ENCODE measurements around the gene ENTPD2.
A peak's percentile ranks its signal among the peaks of the same experiment; 100 is the strongest.

Gene ENTPD2

GRCh38 chr9:137021979-137022661 lies 31.7 kb downstream of the ENTPD2 start:
- H2AK5ac ChIP-seq (ENCODE audit: low read length) = no peak overlapping the region
- no peaks in the 10 kb centered on the region for H3K36me3 ChIP-seq (ENCODE audit: control insufficient read depth, insufficient read depth, low read length)
- H3K18ac ChIP-seq (ENCODE audit: low read length) = no peak overlapping the region
- H3K23ac ChIP-seq (ENCODE audit: low read length) = no peak overlapping the region
- no peak overlapping the region for H3K27ac ChIP-seq (ENCODE audit: low read depth, low read length)
- H2BK15ac ChIP-seq (replicated peaks; ENCODE audit: low read depth) = no peak overlapping the region
- H3K56ac ChIP-seq (ENCODE audit: low read length) = no peak overlapping the region
- H2BK120ac ChIP-seq (ENCODE audit: low read depth, low read length) = no peak overlapping the region
- no peaks in the 10 kb centered on the region for H3K79me1 ChIP-seq (ENCODE audit: low read length)
- H3K9ac ChIP-seq (ENCODE audit: low read length) = no peak overlapping the region
- peak; percentile 93 for DNase-seq
- H3K4ac ChIP-seq (ENCODE audit: low read depth, low read length) = no peak overlapping the region
- WGBS (ENCODE audit: extremely low coverage, insufficient coverage, low lambda C conversion rate) = no CpG with 5 or more reads among the region's 30 CpGs
- no peaks in the 10 kb centered on the region for H3K4me1 ChIP-seq (ENCODE audit: control insufficient read depth, low read depth, low read length)
- no peak overlapping the region for H3K4me3 ChIP-seq (ENCODE audit: low read length)
- no peaks in the 10 kb centered on the region for H3K27me3 ChIP-seq (ENCODE audit: insufficient read depth, low read length, poor library complexity)
- H2BK5ac ChIP-seq (ENCODE audit: low read length) = no peak overlapping the region
- H3K79me2 ChIP-seq (ENCODE audit: control insufficient read depth, insufficient read depth, low read length) = no peaks in the 10 kb centered on the region
- H3K4me2 ChIP-seq (ENCODE audit: low read length) = no peak overlapping the region
- no peak overlapping the region for H4K5ac ChIP-seq (ENCODE audit: low read length)
- no peak overlapping the region for H4K8ac ChIP-seq (ENCODE audit: low read depth, low read length)

- Histone ChIP-seq H2BK15ac (replicated peaks; ENCODE audit: low read depth) (no peak overlapping the region), H3K4me1 (ENCODE audit: control insufficient read depth, low read depth, low read length) (no peaks in the 10 kb centered on the region), H3K18ac (ENCODE audit: low read length) (no peak overlapping the region), H2BK120ac (ENCODE audit: low read depth, low read length) (no peak overlapping the region), H2BK5ac (ENCODE audit: low read length) (no peak overlapping the region), H3K56ac (ENCODE audit: low read length) (no peak overlapping the region), H4K8ac (ENCODE audit: low read depth, low read length) (no peak overlapping the region), H3K36me3 (ENCODE audit: control insufficient read depth, insufficient read depth, low read length) (no peaks in the 10 kb centered on the region), H3K79me2 (ENCODE audit: control insufficient read depth, insufficient read depth, low read length) (no peaks in the 10 kb centered on the region), H3K9ac (ENCODE audit: low read length) (no peak overlapping the region), H3K4me2 (ENCODE audit: low read length) (no peak overlapping the region), H3K4me3 (ENCODE audit: low read length) (no peak overlapping the region), H3K4ac (ENCODE audit: low read depth, low read length) (no peak overlapping the region), H2AK5ac (ENCODE audit: low read length) (no peak overlapping the region), H4K5ac (ENCODE audit: low read length) (no peak overlapping the region), H3K79me1 (ENCODE audit: low read length) (no peaks in the 10 kb centered on the region), H3K27me3 (ENCODE audit: insufficient read depth, low read length, poor library complexity) (no peaks in the 10 kb centered on the region), H3K27ac (ENCODE audit: low read depth, low read length) (no peak overlapping the region), H3K23ac (ENCODE audit: low read length) (no peak overlapping the region)
- no CpG with 5 or more reads among the region's 6 CpGs for WGBS (ENCODE audit: extremely low coverage, insufficient coverage, low lambda C conversion rate)
- DNase-seq = no peak
Measured at GRCh38 chr9:137021568-137021978, 32.3 kb downstream of the ENTPD2 start.

GRCh38 chr9:137020771-137021567 lies 32.9 kb downstream of the ENTPD2 start:
- no peaks in the 10 kb centered on the region for H3K4me1 ChIP-seq (ENCODE audit: control insufficient read depth, low read depth, low read length)
- no peak for DNase-seq
- H3K23ac ChIP-seq (ENCODE audit: low read length) = no peak overlapping the region
- H3K79me2 ChIP-seq (ENCODE audit: control insufficient read depth, insufficient read depth, low read length) = no peaks in the 10 kb centered on the region
- H3K27ac ChIP-seq (ENCODE audit: low read depth, low read length) = no peak overlapping the region
- no peak overlapping the region for H4K8ac ChIP-seq (ENCODE audit: low read depth, low read length)
- H2BK5ac ChIP-seq (ENCODE audit: low read length) = no peak overlapping the region
- H3K79me1 ChIP-seq (ENCODE audit: low read length) = no peaks in the 10 kb centered on the region
- no peak overlapping the region for H3K4me2 ChIP-seq (ENCODE audit: low read length)
- no peak overlapping the region for H3K9ac ChIP-seq (ENCODE audit: low read length)
- no peak overlapping the region for H3K56ac ChIP-seq (ENCODE audit: low read length)
- H3K36me3 ChIP-seq (ENCODE audit: control insufficient read depth, insufficient read depth, low read length) = no peaks in the 10 kb centered on the region
- no CpG with 5 or more reads among the region's 32 CpGs for WGBS (ENCODE audit: extremely low coverage, insufficient coverage, low lambda C conversion rate)
- H3K18ac ChIP-seq (ENCODE audit: low read length) = no peak overlapping the region
- H4K5ac ChIP-seq (ENCODE audit: low read length) = no peak overlapping the region
- H3K4ac ChIP-seq (ENCODE audit: low read depth, low read length) = no peak overlapping the region
- no peak overlapping the region for H2BK120ac ChIP-seq (ENCODE audit: low read depth, low read length)
- no peak overlapping the region for H2BK15ac ChIP-seq (replicated peaks; ENCODE audit: low read depth)
- no peak overlapping the region for H3K4me3 ChIP-seq (ENCODE audit: low read length)
- H3K27me3 ChIP-seq (ENCODE audit: insufficient read depth, low read length, poor library complexity) = no peaks in the 10 kb centered on the region
- H2AK5ac ChIP-seq (ENCODE audit: low read length) = no peak overlapping the region

GRCh38 chr9:137019891-137020683 lies 33.8 kb downstream of the ENTPD2 start:
- Histone ChIP-seq H2BK5ac (ENCODE audit: low read length) (no peak overlapping the region), H3K4me3 (ENCODE audit: low read length) (no peak overlapping the region), H2BK120ac (ENCODE audit: low read depth, low read length) (no peak overlapping the region), H3K27ac (ENCODE audit: low read depth, low read length) (no peak overlapping the region), H3K23ac (ENCODE audit: low read length) (no peak overlapping the region), H4K5ac (ENCODE audit: low read length) (no peak overlapping the region), H3K27me3 (ENCODE audit: insufficient read depth, low read length, poor library complexity) (no peaks in the 10 kb centered on the region), H3K4ac (ENCODE audit: low read depth, low read length) (no peak overlapping the region), H3K56ac (ENCODE audit: low read length) (no peak overlapping the region), H3K18ac (ENCODE audit: low read length) (no peak overlapping the region), H2BK15ac (replicated peaks; ENCODE audit: low read depth) (no peak overlapping the region), H3K4me1 (ENCODE audit: control insufficient read depth, low read depth, low read length) (no peaks in the 10 kb centered on the region), H3K9ac (ENCODE audit: low read length) (no peak overlapping the region), H3K79me1 (ENCODE audit: low read length) (no peaks in the 10 kb centered on the region), H4K8ac (ENCODE audit: low read depth, low read length) (no peak overlapping the region), H3K4me2 (ENCODE audit: low read length) (no peak overlapping the region), H3K79me2 (ENCODE audit: control insufficient read depth, insufficient read depth, low read length) (no peaks in the 10 kb centered on the region), H2AK5ac (ENCODE audit: low read length) (no peak overlapping the region), H3K36me3 (ENCODE audit: control insufficient read depth, insufficient read depth, low read length) (no peaks in the 10 kb centered on the region)
- WGBS (ENCODE audit: extremely low coverage, insufficient coverage, low lambda C conversion rate) = no CpG with 5 or more reads among the region's 34 CpGs
- DNase-seq = no peak

GRCh38 chr9:137018761-137019559 lies 34.9 kb downstream of the ENTPD2 start:
- Histone ChIP-seq H3K56ac (ENCODE audit: low read length) (no peak overlapping the region), H2BK15ac (replicated peaks; ENCODE audit: low read depth) (no peak overlapping the region)
- no CpG with 5 or more reads among the region's 36 CpGs for WGBS (ENCODE audit: extremely low coverage, insufficient coverage, low lambda C conversion rate)

More at GRCh38 chr9:137018761-137019559, 34.9 kb downstream of the ENTPD2 start:
- Histone ChIP-seq H3K4me2 (ENCODE audit: low read length) (no peak overlapping the region), H3K4ac (ENCODE audit: low read depth, low read length) (no peak overlapping the region), H4K8ac (ENCODE audit: low read depth, low read length) (no peak overlapping the region), H3K27me3 (ENCODE audit: insufficient read depth, low read length, poor library complexity) (no peaks in the 10 kb centered on the region), H3K4me3 (ENCODE audit: low read length) (no peak overlapping the region), H3K18ac (ENCODE audit: low read length) (no peak overlapping the region), H2BK5ac (ENCODE audit: low read length) (no peak overlapping the region), H3K79me2 (ENCODE audit: control insufficient read depth, insufficient read depth, low read length) (no peaks in the 10 kb centered on the region), H3K23ac (ENCODE audit: low read length) (no peak overlapping the region), H3K27ac (ENCODE audit: low read depth, low read length) (no peak overlapping the region), H3K4me1 (ENCODE audit: control insufficient read depth, low read depth, low read length) (no peaks in the 10 kb centered on the region), H2BK120ac (ENCODE audit: low read depth, low read length) (no peak overlapping the region), H3K36me3 (ENCODE audit: control insufficient read depth, insufficient read depth, low read length) (no peaks in the 10 kb centered on the region), H2AK5ac (ENCODE audit: low read length) (no peak overlapping the region), H3K79me1 (ENCODE audit: low read length) (no peaks in the 10 kb centered on the region), H4K5ac (ENCODE audit: low read length) (no peak overlapping the region), H3K9ac (ENCODE audit: low read length) (no peak overlapping the region)
- DNase-seq = no peak
